ENCODE data around the gene TESMIN.

- no peak for TF ChIP-seq POLR2A (IDR thresholded peaks at IDR 0.05)
- no peak for TF ChIP-seq CTCF (IDR thresholded peaks at IDR 0.05 in 4 of 5, conservative IDR thresholded peaks at IDR 0.05 in 1 of 5)
These were observed 43.8 kb downstream of the TESMIN start for GRCh38 chr11:68707527-68707926.
